ENCODE results near the gene HOTAIR.

The HOTAIR gene

DNA sequence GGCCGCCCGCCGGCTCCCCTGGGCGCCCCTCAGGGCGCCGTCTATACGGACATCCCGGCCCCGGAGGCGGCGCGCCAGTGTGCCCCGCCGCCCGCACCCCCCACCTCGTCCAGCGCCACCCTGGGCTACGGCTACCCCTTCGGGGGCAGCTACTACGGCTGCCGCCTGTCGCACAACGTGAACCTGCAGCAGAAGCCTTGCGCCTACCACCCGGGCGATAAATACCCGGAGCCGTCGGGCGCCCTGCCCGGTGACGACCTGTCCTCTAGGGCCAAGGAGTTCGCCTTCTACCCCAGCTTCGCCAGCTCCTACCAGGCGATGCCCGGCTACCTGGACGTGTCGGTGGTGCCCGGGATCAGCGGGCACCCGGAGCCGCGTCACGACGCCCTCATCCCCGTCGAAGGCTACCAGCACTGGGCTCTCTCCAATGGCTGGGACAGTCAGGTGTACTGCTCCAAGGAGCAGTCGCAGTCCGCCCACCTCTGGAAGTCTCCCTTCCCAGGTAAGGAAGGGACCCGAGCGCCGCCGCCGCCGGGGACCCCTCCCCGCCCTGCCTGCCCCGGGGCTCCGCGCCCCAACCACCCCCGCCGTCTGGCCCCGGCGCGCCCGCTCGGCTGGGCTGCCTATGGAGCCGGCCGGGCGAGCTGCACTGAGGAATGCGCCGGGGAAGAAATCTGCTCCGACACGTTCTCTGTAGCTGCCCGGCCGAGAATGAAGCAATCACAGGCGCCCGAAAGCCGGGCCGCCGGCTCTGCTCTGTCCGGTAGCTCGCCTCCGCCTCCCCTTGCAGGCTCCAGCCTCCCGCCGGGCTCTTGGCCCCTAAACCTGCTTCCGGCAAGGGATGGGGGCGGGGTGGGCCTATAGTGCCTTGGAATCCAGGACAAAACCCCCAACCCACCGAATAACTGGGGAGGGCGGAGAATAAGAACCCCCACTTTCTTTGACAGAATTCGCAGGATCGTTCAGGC is 35.3 kb downstream of the HOTAIR start:
- Mint-ChIP-seq H3K9me3 (no peaks in the 10 kb centered on the region), H3K36me3 (ENCODE audit: low read depth) (peaks cover 2% of the 10 kb centered on the region)

GRCh38 chr12:53938326-53939140 is 36.2 kb downstream of the HOTAIR start, which contains the start of gene HOXC13:
HOXC13 (plus strand) TSS chr12:53938831; CDS start chr12:53938907, 76 bp downstream.
- H3K4me3 Mint-ChIP-seq, result no peak within 1 kb of the TSS
- DNase-seq (ENCODE audit: low spot score), result no peak
- no peaks in the 10 kb centered on the region for H3K4me1 Mint-ChIP-seq (ENCODE audit: low read depth)
- peak within 1 kb of the TSS; percentile 15 for H3K27ac Mint-ChIP-seq
- H3K27me3 Mint-ChIP-seq (ENCODE audit: low read depth), result peaks cover 90% of the 10 kb centered on the region
- peaks cover 2% of the 10 kb centered on the region for H3K36me3 Mint-ChIP-seq (ENCODE audit: low read depth)
- no peaks in the 10 kb centered on the region for H3K9me3 Mint-ChIP-seq

More for the DNA sequence above, 35.3 kb downstream of the HOTAIR start:
- peaks cover 90% of the 10 kb centered on the region for H3K27me3 Mint-ChIP-seq (ENCODE audit: low read depth)
- H3K27ac Mint-ChIP-seq, result peak overlapping the region; percentile 45
- H3K4me3 Mint-ChIP-seq, result no peak overlapping the region
- no peaks in the 10 kb centered on the region for H3K4me1 Mint-ChIP-seq (ENCODE audit: low read depth)
- no peak for DNase-seq (ENCODE audit: low spot score)

DNA sequence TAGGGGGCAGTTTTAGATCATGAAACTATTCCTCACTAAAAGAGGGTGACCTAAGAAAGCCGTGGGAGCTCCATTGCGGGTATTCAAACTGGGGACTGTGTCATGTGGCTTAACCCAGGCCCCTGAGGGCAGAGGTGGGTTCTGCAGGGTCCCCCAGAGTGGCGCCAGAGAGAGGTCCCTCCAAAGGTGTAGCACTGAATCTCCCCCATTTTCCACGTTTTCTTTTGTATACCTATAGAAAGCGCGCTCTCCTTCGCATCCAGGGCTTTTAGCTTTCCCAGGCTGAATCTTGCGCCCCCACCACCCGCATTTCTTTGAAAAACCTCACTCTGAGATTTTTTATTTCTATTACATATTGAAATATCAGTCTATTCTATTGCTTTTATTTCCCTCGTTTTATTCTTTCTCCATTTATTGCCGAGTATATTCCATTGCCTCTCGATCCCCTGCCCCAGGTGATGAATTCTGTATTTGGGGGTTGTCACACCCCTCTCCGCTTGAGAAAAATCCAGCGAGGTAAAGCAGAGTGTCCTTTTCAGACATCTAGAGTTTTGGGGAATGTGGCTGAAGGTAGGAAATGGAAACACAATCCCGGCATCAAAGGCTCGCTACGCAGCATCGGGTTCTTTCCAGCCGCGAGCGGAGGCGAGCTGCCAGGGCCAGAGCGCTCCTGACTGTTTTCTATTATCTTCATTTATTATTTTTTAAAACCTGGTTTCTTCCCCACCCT is 37.0 kb downstream of the HOTAIR start:
- Mint-ChIP-seq H3K27me3 (ENCODE audit: low read depth) (peaks cover 91% of the 10 kb centered on the region), H3K9me3 (no peaks in the 10 kb centered on the region), H3K36me3 (ENCODE audit: low read depth) (peaks cover 2% of the 10 kb centered on the region), H3K27ac (no peak overlapping the region), H3K4me1 (ENCODE audit: low read depth) (no peaks in the 10 kb centered on the region), H3K4me3 (no peak overlapping the region)
- no peak for DNase-seq (ENCODE audit: low spot score)

GRCh38 chr12:53937099-53937498 is 37.7 kb downstream of the HOTAIR start:
- DNase-seq (ENCODE audit: low spot score), result no peak

DNA sequence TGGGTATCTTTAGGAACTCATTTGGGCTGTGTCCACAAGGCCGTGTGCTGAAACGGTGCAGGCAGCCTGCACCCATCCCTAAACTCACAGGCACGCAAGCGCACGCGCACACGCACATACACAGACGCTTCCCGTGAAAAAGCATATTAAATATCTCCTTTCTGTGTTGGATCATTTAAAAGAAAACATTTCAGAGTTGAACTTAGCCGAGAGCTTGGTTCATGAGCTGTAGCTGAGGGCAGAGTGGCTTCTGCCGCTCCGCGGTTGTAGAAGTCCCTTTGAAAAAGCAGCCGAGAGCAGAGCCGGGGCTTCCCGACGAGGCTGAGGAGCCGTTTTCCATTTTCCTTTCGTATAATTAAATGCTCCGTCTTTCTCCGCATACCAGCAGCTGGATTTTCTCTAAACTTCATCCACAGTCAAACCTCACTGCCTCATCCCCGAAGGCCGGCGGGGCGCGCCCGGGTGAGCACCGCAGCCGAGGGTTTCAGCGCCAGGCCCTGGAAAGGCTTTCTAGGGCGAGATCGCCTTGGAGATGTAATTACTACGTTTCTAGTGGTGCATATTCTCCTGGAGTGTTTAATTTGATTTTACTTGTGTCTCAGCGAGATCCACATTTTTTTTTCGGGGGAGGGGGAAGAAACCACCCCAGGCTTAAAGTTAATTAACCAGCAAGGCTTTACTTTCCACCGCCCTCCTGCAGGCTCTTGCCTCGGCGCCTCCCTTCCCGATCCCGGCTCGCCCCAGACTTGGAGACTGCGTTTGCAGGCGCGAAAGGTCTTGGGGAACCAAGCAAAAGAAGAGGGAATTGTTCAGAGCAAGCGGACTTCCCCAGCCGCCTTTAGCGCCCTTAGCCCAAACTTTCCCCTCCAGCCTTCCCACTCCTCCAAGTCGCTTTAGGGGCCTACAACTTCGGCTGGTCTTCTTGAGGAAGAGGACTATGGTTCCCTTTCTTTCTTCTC is 39.1 kb downstream of the HOTAIR start:
- no peak for DNase-seq (ENCODE audit: low spot score)
- peaks cover 2% of the 10 kb centered on the region for H3K36me3 Mint-ChIP-seq (ENCODE audit: low read depth)
- H3K4me3 Mint-ChIP-seq, result no peak overlapping the region
- H3K4me1 Mint-ChIP-seq (ENCODE audit: low read depth), result no peaks in the 10 kb centered on the region
- peaks cover 93% of the 10 kb centered on the region for H3K27me3 Mint-ChIP-seq (ENCODE audit: low read depth)
- no peaks in the 10 kb centered on the region for H3K9me3 Mint-ChIP-seq
- no peak overlapping the region for H3K27ac Mint-ChIP-seq

More at GRCh38 chr12:53937099-53937498, 37.7 kb downstream of the HOTAIR start:
- peaks cover 2% of the 10 kb centered on the region for H3K36me3 Mint-ChIP-seq (ENCODE audit: low read depth)
- H3K27ac Mint-ChIP-seq, result no peak overlapping the region
- no peaks in the 10 kb centered on the region for H3K4me1 Mint-ChIP-seq (ENCODE audit: low read depth)
- H3K4me3 Mint-ChIP-seq, result no peak overlapping the region
- H3K9me3 Mint-ChIP-seq, result no peaks in the 10 kb centered on the region
- peaks cover 92% of the 10 kb centered on the region for H3K27me3 Mint-ChIP-seq (ENCODE audit: low read depth)

DNA sequence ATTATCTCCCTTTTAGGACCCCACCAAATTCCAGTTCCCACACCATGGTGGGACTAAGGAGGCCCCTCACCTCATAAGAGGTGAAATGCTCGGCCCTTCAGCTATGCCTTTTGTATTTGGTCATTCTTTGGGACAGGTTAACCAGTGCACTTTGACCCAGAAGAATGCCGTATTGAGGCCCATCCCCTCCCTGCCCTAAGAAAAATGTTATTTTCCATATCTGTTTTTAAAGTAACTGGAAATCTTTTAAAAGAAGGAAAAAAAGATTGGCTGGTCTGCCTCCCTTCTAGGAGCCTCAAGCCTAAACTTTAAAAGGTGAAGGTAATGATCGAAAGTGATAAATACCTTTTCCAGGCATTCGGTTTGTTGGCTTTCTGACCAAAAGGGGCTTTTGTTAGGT is 41.8 kb downstream of the HOTAIR start:
- Mint-ChIP-seq H3K27ac (no peak overlapping the region), H3K4me1 (ENCODE audit: low read depth) (no peaks in the 10 kb centered on the region), H3K9me3 (no peaks in the 10 kb centered on the region), H3K27me3 (ENCODE audit: low read depth) (peaks cover 98% of the 10 kb centered on the region), H3K4me3 (no peak overlapping the region), H3K36me3 (ENCODE audit: low read depth) (no peaks in the 10 kb centered on the region)
- DNase-seq (ENCODE audit: low spot score), result no peak

GRCh38 chr12:53931844-53932581 is 42.7 kb downstream of the HOTAIR start:
- Mint-ChIP-seq H3K9me3 (no peaks in the 10 kb centered on the region), H3K4me1 (ENCODE audit: low read depth) (no peaks in the 10 kb centered on the region), H3K36me3 (ENCODE audit: low read depth) (no peaks in the 10 kb centered on the region), H3K27me3 (ENCODE audit: low read depth) (peaks cover 98% of the 10 kb centered on the region), H3K27ac (no peak overlapping the region), H3K4me3 (no peak overlapping the region)
- DNase-seq (ENCODE audit: low spot score), result no peak

- H3K4me1 Mint-ChIP-seq (ENCODE audit: low read depth), result no peaks in the 10 kb centered on the region
- peaks cover 99% of the 10 kb centered on the region for H3K27me3 Mint-ChIP-seq (ENCODE audit: low read depth)
- no peak overlapping the region for H3K4me3 Mint-ChIP-seq
- H3K9me3 Mint-ChIP-seq, result no peaks in the 10 kb centered on the region
- H3K36me3 Mint-ChIP-seq (ENCODE audit: low read depth), result no peaks in the 10 kb centered on the region
- no peak overlapping the region for H3K27ac Mint-ChIP-seq
- DNase-seq (ENCODE audit: low spot score), result no peak
These were observed 44.0 kb downstream of the HOTAIR start for GRCh38 chr12:53930591-53931255.

GRCh38 chr12:53929527-53929926 is 45.2 kb downstream of the HOTAIR start:
- H3K4me3 Mint-ChIP-seq, result no peak overlapping the region
- no peaks in the 10 kb centered on the region for H3K4me1 Mint-ChIP-seq (ENCODE audit: low read depth)
- H3K36me3 Mint-ChIP-seq (ENCODE audit: low read depth), result no peaks in the 10 kb centered on the region

DNA sequence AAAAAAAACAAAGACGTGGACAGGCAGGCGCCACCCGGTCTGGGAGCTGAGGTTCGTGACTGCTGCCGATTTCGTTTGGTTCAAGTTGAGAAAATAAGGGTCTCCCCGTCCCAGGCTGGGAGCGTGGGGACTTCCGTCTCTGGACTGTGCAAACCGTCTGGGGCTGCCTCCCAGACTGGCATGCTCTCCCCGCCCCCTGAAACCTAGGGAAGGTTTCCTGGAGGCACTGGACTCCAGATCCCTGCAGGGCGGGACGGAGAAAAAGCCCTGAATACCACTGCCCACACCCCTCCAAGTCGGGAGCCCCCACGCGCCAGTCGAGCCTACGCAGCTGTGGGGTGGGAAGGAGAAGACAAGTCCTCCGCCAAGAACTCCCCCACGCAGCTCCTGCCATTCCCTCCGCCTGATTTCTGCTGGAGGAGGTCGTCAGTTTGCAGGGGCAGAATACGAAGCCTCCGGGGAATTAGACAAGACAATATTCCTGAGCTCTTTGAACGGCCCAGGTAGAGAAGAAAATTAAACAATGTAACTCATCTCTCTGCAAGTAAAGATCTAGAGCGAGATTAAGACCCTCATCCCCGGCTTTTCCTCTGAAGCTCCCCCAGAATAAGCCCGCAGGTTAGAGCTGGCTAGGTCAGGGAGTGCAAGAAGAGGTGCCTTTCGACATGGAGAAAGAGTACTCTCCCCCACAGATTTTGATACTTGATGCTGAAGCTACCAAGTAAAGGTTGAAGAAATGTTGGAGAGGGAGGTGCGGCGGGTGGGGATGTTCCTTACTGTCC is 46.5 kb downstream of the HOTAIR start:
- no peak for DNase-seq (ENCODE audit: low spot score)
- peaks cover 94% of the 10 kb centered on the region for H3K27me3 Mint-ChIP-seq (ENCODE audit: low read depth)
- H3K36me3 Mint-ChIP-seq (ENCODE audit: low read depth), result no peaks in the 10 kb centered on the region
- H3K4me1 Mint-ChIP-seq (ENCODE audit: low read depth), result no peaks in the 10 kb centered on the region
- no peak overlapping the region for H3K4me3 Mint-ChIP-seq
- H3K9me3 Mint-ChIP-seq, result no peaks in the 10 kb centered on the region
- no peak overlapping the region for H3K27ac Mint-ChIP-seq

More at GRCh38 chr12:53929527-53929926, 45.2 kb downstream of the HOTAIR start:
- Mint-ChIP-seq H3K27ac (no peak overlapping the region), H3K27me3 (ENCODE audit: low read depth) (peaks cover 97% of the 10 kb centered on the region), H3K9me3 (no peaks in the 10 kb centered on the region)
- DNase-seq (ENCODE audit: low spot score), result no peak

- H3K27me3 Mint-ChIP-seq (ENCODE audit: low read depth), result peaks cover 94% of the 10 kb centered on the region
- H3K27ac Mint-ChIP-seq, result no peak overlapping the region
- DNase-seq (ENCODE audit: low spot score), result no peak
- H3K36me3 Mint-ChIP-seq (ENCODE audit: low read depth), result no peaks in the 10 kb centered on the region
- no peak overlapping the region for H3K4me3 Mint-ChIP-seq
- no peaks in the 10 kb centered on the region for H3K4me1 Mint-ChIP-seq (ENCODE audit: low read depth)
- H3K9me3 Mint-ChIP-seq, result no peaks in the 10 kb centered on the region
These were observed 47.3 kb downstream of the HOTAIR start for GRCh38 chr12:53927220-53928029.
